Measurements from ENCODE around the gene GNB3. TPM values are rescaled to one million over a fixed set of nuclear protein-coding genes. Genes with fewer than 3 reads are reported as not detected.

GNB3 gene
- total RNA-seq, 2 donors from 2014 or later: 0.62 to 0.72 TPM

DNA sequence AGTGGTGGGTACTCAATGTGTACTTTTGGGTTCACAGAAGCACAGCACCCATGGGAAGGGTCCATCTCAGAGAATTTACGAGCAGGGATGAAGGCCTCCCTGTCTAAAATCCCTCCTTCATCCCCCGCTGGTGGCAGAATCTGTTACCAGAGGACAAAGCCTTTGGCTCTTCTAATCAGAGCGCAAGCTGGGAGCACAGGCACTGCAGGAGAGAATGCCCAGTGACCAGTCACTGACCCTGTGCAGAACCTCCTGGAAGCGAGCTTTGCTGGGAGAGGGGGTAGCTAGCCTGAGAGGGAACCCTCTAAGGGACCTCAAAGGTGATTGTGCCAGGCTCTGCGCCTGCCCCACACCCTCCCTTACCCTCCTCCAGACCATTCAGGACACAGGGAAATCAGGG, 20.6 kb upstream of the GNB3 start:
- DNase-seq: no peak
- no peaks in the 10 kb centered on the region for H3K36me3 ChIP-seq
- H3K27ac ChIP-seq: no peak overlapping the region
- no peaks in the 10 kb centered on the region for H3K4me1 ChIP-seq
- H3K9ac ChIP-seq (ENCODE audit: low read depth in 2 of 2, low read length in 2 of 2): no peak overlapping the region
- TF ChIP-seq, protein P1, sequence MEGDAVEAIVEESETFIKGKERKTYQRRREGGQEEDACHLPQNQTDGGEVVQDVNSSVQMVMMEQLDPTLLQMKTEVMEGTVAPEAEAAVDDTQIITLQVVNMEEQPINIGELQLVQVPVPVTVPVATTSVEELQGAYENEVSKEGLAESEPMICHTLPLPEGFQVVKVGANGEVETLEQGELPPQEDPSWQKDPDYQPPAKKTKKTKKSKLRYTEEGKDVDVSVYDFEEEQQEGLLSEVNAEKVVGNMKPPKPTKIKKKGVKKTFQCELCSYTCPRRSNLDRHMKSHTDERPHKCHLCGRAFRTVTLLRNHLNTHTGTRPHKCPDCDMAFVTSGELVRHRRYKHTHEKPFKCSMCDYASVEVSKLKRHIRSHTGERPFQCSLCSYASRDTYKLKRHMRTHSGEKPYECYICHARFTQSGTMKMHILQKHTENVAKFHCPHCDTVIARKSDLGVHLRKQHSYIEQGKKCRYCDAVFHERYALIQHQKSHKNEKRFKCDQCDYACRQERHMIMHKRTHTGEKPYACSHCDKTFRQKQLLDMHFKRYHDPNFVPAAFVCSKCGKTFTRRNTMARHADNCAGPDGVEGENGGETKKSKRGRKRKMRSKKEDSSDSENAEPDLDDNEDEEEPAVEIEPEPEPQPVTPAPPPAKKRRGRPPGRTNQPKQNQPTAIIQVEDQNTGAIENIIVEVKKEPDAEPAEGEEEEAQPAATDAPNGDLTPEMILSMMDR (IDR thresholded peaks at IDR 0.05): no peak
- H3K27me3 ChIP-seq: peaks cover 16% of the 10 kb centered on the region
- intact Hi-C loops (cut with DNase I): loop anchor here (5.0 kb wide), 1 partner anchor 83 kb away; no protein-coding TSS in a partner anchor
- no peak overlapping the region for H3K4me3 ChIP-seq
- no peaks in the 10 kb centered on the region for H3K9me3 ChIP-seq

GRCh38 chr12:6821591-6822425, 18.9 kb upstream of the GNB3 start, which contains the start of gene GPR162:
Gene GPR162, plus strand, starts transcription at chr12:6821821. Its CDS starts 2,078 bp downstream, at chr12:6823899.
- TF ChIP-seq, protein P1 (IDR thresholded peaks at IDR 0.05): no peak
- no peak for DNase-seq
- no peaks in the 10 kb centered on the region for H3K4me1 ChIP-seq
- peak within 1 kb of the TSS; percentile 24 for H3K4me3 ChIP-seq
- peaks cover 16% of the 10 kb centered on the region for H3K27me3 ChIP-seq
- no peaks in the 10 kb centered on the region for H3K9me3 ChIP-seq
- peak within 1 kb of the TSS in 1 of 2 donors; percentile 47 for H3K9ac ChIP-seq (ENCODE audit: low read depth in 2 of 2, low read length in 2 of 2)
- intact Hi-C loops (cut with DNase I): loop anchor here (5.0 kb wide), 1 partner anchor 85 kb away; no protein-coding TSS in a partner anchor
- no peaks in the 10 kb centered on the region for H3K36me3 ChIP-seq
- no peak within 1 kb of the TSS for H3K27ac ChIP-seq

GRCh38 chr12:6822426-6823135, 18.1 kb upstream of the GNB3 start:
- intact Hi-C loops (cut with DNase I): loop anchor here (5.0 kb wide), 1 partner anchor 85 kb away; no protein-coding TSS in a partner anchor
- Histone ChIP-seq H3K9ac (ENCODE audit: low read depth in 2 of 2, low read length in 2 of 2) (no peak overlapping the region), H3K4me1 (no peaks in the 10 kb centered on the region), H3K36me3 (no peaks in the 10 kb centered on the region), H3K27ac (no peak overlapping the region), H3K4me3 (no peak overlapping the region), H3K9me3 (no peaks in the 10 kb centered on the region), H3K27me3 (peaks cover 16% of the 10 kb centered on the region)
- no peak for DNase-seq
- TF ChIP-seq, protein P1 (IDR thresholded peaks at IDR 0.05): no peak

DNA sequence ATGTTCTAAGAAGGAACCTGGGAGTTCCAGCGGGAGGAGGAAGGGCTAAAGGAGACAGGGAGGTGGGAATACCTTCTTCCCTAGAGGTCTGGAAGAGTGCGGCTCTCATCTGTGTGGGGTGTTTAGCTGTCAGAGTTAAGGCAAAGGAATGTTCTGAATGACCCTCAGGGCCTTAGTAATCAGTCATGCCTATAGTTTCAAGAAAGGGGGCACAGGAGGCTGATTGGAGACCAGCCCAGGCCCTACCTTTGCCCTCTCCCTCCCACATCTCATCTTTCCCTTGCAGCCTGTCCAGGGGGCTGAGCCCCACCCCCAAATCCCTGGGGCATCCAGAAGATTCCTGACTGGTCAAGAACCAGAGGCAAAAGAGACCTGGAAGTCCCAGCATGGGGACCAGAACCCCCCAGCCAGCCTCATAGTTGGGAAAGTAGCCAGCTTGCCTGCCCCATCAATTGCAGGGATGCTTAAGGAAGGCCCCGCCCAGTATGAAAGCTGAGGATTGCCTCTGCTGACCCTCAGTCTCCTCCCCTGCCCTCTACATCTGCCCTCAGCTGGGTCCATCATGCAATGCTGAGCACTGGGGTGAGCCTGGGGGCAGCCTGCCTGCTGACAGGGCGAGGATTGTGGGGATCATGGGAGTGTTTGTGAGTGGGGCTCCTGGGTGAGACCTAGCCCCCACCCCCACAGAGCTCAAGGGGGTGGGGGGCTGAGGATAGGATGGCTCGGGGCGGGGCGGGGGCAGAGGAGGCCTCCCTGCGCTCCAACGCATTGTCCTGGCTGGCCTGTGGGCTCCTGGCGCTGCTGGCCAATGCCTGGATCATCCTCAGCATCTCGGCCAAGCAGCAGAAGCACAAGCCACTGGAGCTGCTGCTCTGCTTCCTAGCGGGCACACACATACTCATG, 17.3 kb upstream of the GNB3 start:
- Histone ChIP-seq H3K36me3 (no peaks in the 10 kb centered on the region), H3K27ac (no peak overlapping the region), H3K4me3 (no peak overlapping the region), H3K4me1 (no peaks in the 10 kb centered on the region), H3K9ac (ENCODE audit: low read depth in 2 of 2, low read length in 2 of 2) (no peak overlapping the region), H3K9me3 (no peaks in the 10 kb centered on the region), H3K27me3 (peaks cover 16% of the 10 kb centered on the region)
- intact Hi-C loops (cut with DNase I): loop anchor here (5.0 kb wide), 1 partner anchor 86 kb away; no protein-coding TSS in a partner anchor
- TF ChIP-seq, protein P1 (IDR thresholded peaks at IDR 0.05): no peak
- no peak for DNase-seq
